Lung (tissue), 12 donors: Measurements from ENCODE around the gene SLC25A48. TPM values are rescaled to one million over a fixed set of nuclear protein-coding genes. Genes with fewer than 3 reads are reported as not detected.

Experiments
- ATAC-seq: fragments of 200-7000 bp; cut with Tn5 transposase; one replicate; pipeline ENCODE4 v1.9.1; 2020; ENCODE audit warnings: moderate number of reproducible peaks; ENCODE audit not compliant: insufficient read depth, low FRiP score
- DNase-seq, 3 donors: peaks; one replicate each; pipeline ENCODE4 v3.0.0-alpha.2; 2013 to 2017
- H3K27ac ChIP-seq, 2 donors: one replicate each; pipeline ENCODE4 v1.5.1; 2013; ENCODE audit warnings: mild to moderate bottlenecking in 2 of 2, moderate library complexity in 2 of 2, control low read depth in 1 of 2, inconsistent platforms in 1 of 2, low read depth in 1 of 2, low read length in 1 of 2
- H3K27me3 ChIP-seq, 3 donors: one replicate each; pipeline ENCODE4 v1.5.1; 2013; ENCODE audit warnings: low read length in 2 of 3; ENCODE audit not compliant: control insufficient read depth in 3 of 3, insufficient read depth in 3 of 3
- H3K36me3 ChIP-seq, 4 donors: one replicate each; pipeline ENCODE4 v1.5.1; 2013; ENCODE audit warnings: low read length in 4 of 4, mild to moderate bottlenecking in 1 of 4, moderate library complexity in 1 of 4; ENCODE audit not compliant: control insufficient read depth in 4 of 4, insufficient read depth in 4 of 4
- H3K4me1 ChIP-seq, 5 donors: one replicate each; pipeline ENCODE4 v1.5.1; 2013; ENCODE audit warnings: low read length in 5 of 5, mild to moderate bottlenecking in 2 of 5, moderate library complexity in 1 of 5; ENCODE audit not compliant: control insufficient read depth in 5 of 5, insufficient read depth in 5 of 5
- H3K4me3 ChIP-seq: one replicate; pipeline ENCODE4 v1.5.1; 2013; ENCODE audit warnings: mild to moderate bottlenecking, control low read depth, moderate library complexity
- H3K9ac ChIP-seq, 2 donors: one replicate each; pipeline ENCODE4 v1.5.1; 2013; ENCODE audit warnings: low read length in 2 of 2, control low read depth in 1 of 2; ENCODE audit not compliant: insufficient read depth in 1 of 2
- H3K9me3 ChIP-seq, 4 donors: one replicate each; pipeline ENCODE4 v1.5.1; 2013; ENCODE audit warnings: low read length in 3 of 4, mild to moderate bottlenecking in 1 of 4, moderate library complexity in 1 of 4; ENCODE audit not compliant: control insufficient read depth in 4 of 4, insufficient read depth in 3 of 4
- WGBS, 2 donors: extraction: QIAGEN DNeasy Blood & Tissue Kit; methylation state at CpG; one replicate each; pipeline ENCODE4 v1.1.7; 2013; 5-methylcytosine and 5-hydroxymethylcytosine counted together
- polyA plus RNA-seq, 2 donors: library from polyadenylated mRNA; stranded (reverse); fragments of 200-250 nt; gene quantifications; one replicate each; pipeline ENCODE4 v1.2.1, GENCODE V29; 2013
- total RNA-seq, 2 donors: library from RNA; depleted of rRNA in 1 of 2; stranded (reverse); fragments of >200 nt in 1 of 2; gene quantifications; one replicate each; pipeline ENCODE4 v1.2.1, GENCODE V29; 2014 to 2021
- TF ChIP-seq, protein P1 (sequence below): IDR thresholded peaks from 2 replicates; pipeline ENCODE4 v1.5.1; 2012; ENCODE audit warnings: mild to moderate bottlenecking; ENCODE audit errors: control extremely low read depth, extremely low read depth
- donor health status: control.
- donor health status: control.
- donor health status: Bipolar disorder and iron deficiency.
- donor health status: healthy.
- donor health status: DM: yes; HTN: yes; CAD: no.

SLC25A48 gene
- total and polyA plus RNA-seq, 4 donors: not detected

DNA sequence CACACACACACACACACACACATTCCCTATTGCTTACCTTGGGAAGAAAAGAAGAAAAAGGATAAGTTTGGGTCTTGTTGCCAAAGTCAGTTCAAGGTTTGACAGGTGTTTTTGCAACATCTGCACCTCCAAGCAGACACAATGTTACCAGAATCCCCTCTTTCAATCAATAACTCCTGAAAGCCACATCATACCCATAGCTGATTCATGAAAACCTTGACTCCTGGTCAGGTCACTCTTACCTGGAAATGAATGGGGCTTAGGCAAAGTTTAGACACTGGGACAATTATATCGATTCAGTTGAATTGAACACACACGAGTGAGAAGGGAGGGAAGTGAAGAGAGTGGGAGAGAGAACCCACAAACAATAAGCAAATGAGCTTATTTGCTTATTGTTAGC, 34.2 kb downstream of the SLC25A48 start:
- Histone ChIP-seq H3K4me3 (no peak overlapping the region), H3K9ac (no peak overlapping the region), H3K27me3 (peaks cover 0 to 3% (median 0%) of the 10 kb centered on the region in 3 donors), H3K36me3 (no peaks in the 10 kb centered on the region), H3K4me1 (peaks cover 0 to 6% (median 0%) of the 10 kb centered on the region in 5 donors), H3K27ac (no peak overlapping the region), H3K9me3 (peaks cover 0 to 2% (median 0%) of the 10 kb centered on the region in 4 donors)
- 75 to 80% methylated on average over 2 of the region's 2 CpGs for WGBS, 2 donors
- TF ChIP-seq, protein P1, sequence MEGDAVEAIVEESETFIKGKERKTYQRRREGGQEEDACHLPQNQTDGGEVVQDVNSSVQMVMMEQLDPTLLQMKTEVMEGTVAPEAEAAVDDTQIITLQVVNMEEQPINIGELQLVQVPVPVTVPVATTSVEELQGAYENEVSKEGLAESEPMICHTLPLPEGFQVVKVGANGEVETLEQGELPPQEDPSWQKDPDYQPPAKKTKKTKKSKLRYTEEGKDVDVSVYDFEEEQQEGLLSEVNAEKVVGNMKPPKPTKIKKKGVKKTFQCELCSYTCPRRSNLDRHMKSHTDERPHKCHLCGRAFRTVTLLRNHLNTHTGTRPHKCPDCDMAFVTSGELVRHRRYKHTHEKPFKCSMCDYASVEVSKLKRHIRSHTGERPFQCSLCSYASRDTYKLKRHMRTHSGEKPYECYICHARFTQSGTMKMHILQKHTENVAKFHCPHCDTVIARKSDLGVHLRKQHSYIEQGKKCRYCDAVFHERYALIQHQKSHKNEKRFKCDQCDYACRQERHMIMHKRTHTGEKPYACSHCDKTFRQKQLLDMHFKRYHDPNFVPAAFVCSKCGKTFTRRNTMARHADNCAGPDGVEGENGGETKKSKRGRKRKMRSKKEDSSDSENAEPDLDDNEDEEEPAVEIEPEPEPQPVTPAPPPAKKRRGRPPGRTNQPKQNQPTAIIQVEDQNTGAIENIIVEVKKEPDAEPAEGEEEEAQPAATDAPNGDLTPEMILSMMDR: no peak
- no peak for ATAC-seq
- no peak for DNase-seq

DNA sequence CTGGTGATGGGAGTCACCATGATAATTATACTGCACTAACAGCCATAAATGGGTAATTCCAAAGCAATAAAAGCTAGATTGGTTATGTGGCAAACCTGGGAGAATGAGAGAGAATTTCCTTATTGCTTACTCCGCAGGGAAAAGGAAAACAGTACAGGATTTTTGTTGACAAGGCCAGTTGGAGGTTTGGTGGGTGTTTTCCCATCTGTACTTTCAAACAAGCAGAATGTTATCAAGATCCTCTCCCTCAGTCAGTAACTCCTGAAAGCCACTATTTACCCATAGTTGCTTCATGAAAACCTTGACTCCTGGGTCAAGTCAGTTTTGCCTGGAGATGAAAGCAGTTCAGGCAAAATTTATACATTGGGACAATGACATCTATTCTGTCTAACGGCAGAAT, 34.8 kb downstream of the SLC25A48 start:
- H3K27me3 ChIP-seq: peaks cover 0 to 3% (median 0%) of the 10 kb centered on the region in 3 donors
- DNase-seq (no peak), ATAC-seq (no peak)

DNA sequence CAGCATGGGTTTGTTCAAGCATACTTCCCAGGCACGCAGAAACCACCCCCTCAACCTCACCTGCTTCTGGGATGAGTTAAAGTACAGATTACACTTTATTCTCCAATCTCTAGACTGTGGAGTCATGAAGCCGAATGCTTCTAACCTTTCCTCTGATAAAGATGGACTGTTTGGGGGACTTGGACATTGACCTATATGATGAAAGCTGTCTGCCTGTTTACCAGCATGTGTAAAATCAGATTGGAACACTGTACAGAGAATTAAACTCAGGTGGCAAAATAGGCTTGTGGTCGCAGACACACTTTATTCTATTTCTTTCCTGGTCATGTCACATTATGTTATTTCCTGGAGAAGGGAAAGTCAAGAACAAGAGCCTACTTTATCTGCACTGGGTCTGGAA, 35.5 kb downstream of the SLC25A48 start:
- H3K4me1 ChIP-seq: peaks cover 0 to 6% (median 0%) of the 10 kb centered on the region in 5 donors
- H3K9ac ChIP-seq: no peak overlapping the region
- no peaks in the 10 kb centered on the region for H3K9me3 ChIP-seq
- TF ChIP-seq, protein P1: no peak
- no peaks in the 10 kb centered on the region for H3K36me3 ChIP-seq
- H3K27ac ChIP-seq: no peak overlapping the region
- WGBS, 2 donors: 63 to 75% methylated on average over 3 of the region's 3 CpGs
- no peak overlapping the region for H3K4me3 ChIP-seq
- ATAC-seq (no peak), DNase-seq (no peak)
- H3K27me3 ChIP-seq: peaks cover 0 to 3% (median 3%) of the 10 kb centered on the region in 3 donors

More for the DNA sequence above, 34.8 kb downstream of the SLC25A48 start:
- H3K36me3 ChIP-seq: no peaks in the 10 kb centered on the region
- H3K9ac ChIP-seq: no peak overlapping the region
- H3K27ac ChIP-seq: no peak overlapping the region
- TF ChIP-seq, protein P1: no peak
- no peak overlapping the region for H3K4me3 ChIP-seq
- H3K4me1 ChIP-seq: peaks cover 0 to 6% (median 0%) of the 10 kb centered on the region in 5 donors
- peaks cover 0 to 2% (median 0%) of the 10 kb centered on the region in 4 donors for H3K9me3 ChIP-seq
- 84 to 88% methylated on average over 2 of the region's 2 CpGs for WGBS, 2 donors

- H3K36me3 ChIP-seq: no peaks in the 10 kb centered on the region
- H3K4me3 ChIP-seq: no peak overlapping the region
- no peak for ATAC-seq
- peaks cover 0 to 3% (median 3%) of the 10 kb centered on the region in 3 donors for H3K27me3 ChIP-seq
- H3K9ac ChIP-seq: no peak overlapping the region
- H3K4me1 ChIP-seq: no peaks in the 10 kb centered on the region
- TF ChIP-seq, protein P1: no peak
- H3K9me3 ChIP-seq: no peaks in the 10 kb centered on the region
- WGBS, 2 donors: 80 to 81% methylated on average over 11 of the region's 11 CpGs
- DNase-seq: no peak
- H3K27ac ChIP-seq: no peak overlapping the region
These were observed 36.9 kb downstream of the SLC25A48 start for GRCh38 chr5:135871268-135871915.
